Hepatocyte (in vitro differentiated cells): Measurements from ENCODE around the gene RFX4. TPM values are rescaled to one million over a fixed set of nuclear protein-coding genes. Genes with fewer than 3 reads are reported as not detected.

Experiments used
- DNase-seq: peaks from one replicate; pipeline ENCODE4 v3.0.0-alpha.2; 2016; ENCODE audit warnings: low spot score
- H2AFZ ChIP-seq: fragments of 200-600 bp; sonication (generic); 2 replicates; pipeline ENCODE4 v1.6.0; 2016; ENCODE audit warnings: antibody characterized with exemption, mild to moderate bottlenecking
- H3K27ac ChIP-seq: fragments of 200-600 bp; sonication (generic); 2 replicates; pipeline ENCODE4 v1.5.1; 2016; ENCODE audit warnings: mild to moderate bottlenecking
- H3K27me3 ChIP-seq: fragments of 200-600 bp; sonication (generic); 2 replicates; pipeline ENCODE4 v1.6.1; 2016
- H3K36me3 ChIP-seq: fragments of 200-600 bp; sonication (generic); replicated peaks from 2 replicates; pipeline ENCODE4 v1.5.1; 2016; ENCODE audit warnings: low read depth; ENCODE audit not compliant: insufficient read depth
- H3K4me1 ChIP-seq: fragments of 200-600 bp; sonication (generic); 2 replicates; pipeline ENCODE4 v1.5.1; 2016; ENCODE audit warnings: mild to moderate bottlenecking, moderate library complexity; ENCODE audit not compliant: insufficient read depth
- H3K4me2 ChIP-seq: fragments of 200-600 bp; sonication (generic); 2 replicates; pipeline ENCODE4 v1.6.0; 2016
- H3K4me3 ChIP-seq: fragments of 200-600 bp; sonication (generic); 2 replicates; pipeline ENCODE4 v1.5.1; 2016; ENCODE audit warnings: mild to moderate bottlenecking
- H3K79me2 ChIP-seq: fragments of 200-600 bp; sonication (generic); 2 replicates; pipeline ENCODE4 v1.6.0; 2017; ENCODE audit warnings: mild to moderate bottlenecking
- H3K9me2 ChIP-seq: fragments of 200-600 bp; sonication (generic); replicated peaks from 2 replicates; pipeline ENCODE4 v1.6.0; 2017; ENCODE audit warnings: mild to moderate bottlenecking; ENCODE audit not compliant: insufficient read depth
- H3K9me3 ChIP-seq: fragments of 200-600 bp; sonication (generic); 2 replicates; pipeline ENCODE4 v1.5.1; 2016; ENCODE audit warnings: low read depth, mild to moderate bottlenecking
- H4K20me1 ChIP-seq: fragments of 200-600 bp; sonication (generic); 2 replicates; pipeline ENCODE4 v1.6.0; 2016; ENCODE audit warnings: mild to moderate bottlenecking; ENCODE audit not compliant: insufficient read depth, poor library complexity, severe bottlenecking
- EZH2 ChIP-seq: fragments of 200-600 bp; sonication (generic); IDR thresholded peaks from 2 replicates; pipeline ENCODE4 v1.6.1; 2016; ENCODE audit warnings: antibody characterized with exemption, mild to moderate bottlenecking, borderline replicate concordance
- EZH2phosphoT487 ChIP-seq: fragments of 200-600 bp; sonication (generic); IDR thresholded peaks from one replicate; pipeline ENCODE4 v1.6.1; 2018; ENCODE audit warnings: antibody characterized with exemption, mild to moderate bottlenecking, low read depth, moderate library complexity; ENCODE audit not compliant: unreplicated experiment, severe bottlenecking
- WGBS: methylation state at CpG from one replicate; pipeline ENCODE4 v1.1.6; 2016; ENCODE audit warnings: low lambda C conversion rate; ENCODE audit errors: missing lambda C conversion rate; 5-methylcytosine and 5-hydroxymethylcytosine counted together
- polyA plus RNA-seq: library from polyadenylated mRNA; unstranded; fragments of >200 nt; fragmentation: Nextera tagmentation; extraction: Ambion mirVana; gene quantifications from 2 replicates; pipeline ENCODE4 v1.2.1, GENCODE V29; 2016
- total RNA-seq: library from RNA; depleted of rRNA; stranded (reverse); fragments of >200 nt; gene quantifications from 2 replicates; pipeline ENCODE4 v1.2.3, GENCODE V29; 2014
- TF ChIP-seq, protein P1 (sequence below): fragments of 200-600 bp; sonication (generic); IDR thresholded peaks from 2 replicates; pipeline ENCODE4 v1.5.1; 2016; ENCODE audit warnings: antibody characterized with exemption, mild to moderate bottlenecking; ENCODE audit not compliant: poor library complexity

Gene RFX4
- total and polyA plus RNA-seq, 2 experiments from 2014 or later = not detected

DNA sequence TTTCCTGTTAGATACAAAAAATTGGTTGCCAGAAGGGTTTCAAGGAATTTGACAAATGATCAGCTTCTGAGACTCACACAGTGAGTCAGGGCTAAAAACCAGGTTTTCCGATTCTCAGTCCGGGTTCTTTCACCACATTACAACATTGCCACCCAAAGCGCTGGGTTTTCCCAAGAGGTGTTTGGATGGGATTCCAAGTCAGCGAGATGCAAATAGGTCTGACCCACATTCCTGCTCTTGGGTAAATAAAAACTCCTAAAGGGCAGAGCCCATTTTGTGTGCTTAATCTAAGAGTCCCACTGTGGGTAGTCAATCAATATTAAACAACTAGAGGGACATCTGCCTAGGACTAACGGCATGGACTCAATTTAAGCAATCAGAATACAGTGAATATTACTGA is 186.3 kb downstream of the RFX4 start:
- TF ChIP-seq EZH2phosphoT487 = no peak
- TF ChIP-seq, protein P1, sequence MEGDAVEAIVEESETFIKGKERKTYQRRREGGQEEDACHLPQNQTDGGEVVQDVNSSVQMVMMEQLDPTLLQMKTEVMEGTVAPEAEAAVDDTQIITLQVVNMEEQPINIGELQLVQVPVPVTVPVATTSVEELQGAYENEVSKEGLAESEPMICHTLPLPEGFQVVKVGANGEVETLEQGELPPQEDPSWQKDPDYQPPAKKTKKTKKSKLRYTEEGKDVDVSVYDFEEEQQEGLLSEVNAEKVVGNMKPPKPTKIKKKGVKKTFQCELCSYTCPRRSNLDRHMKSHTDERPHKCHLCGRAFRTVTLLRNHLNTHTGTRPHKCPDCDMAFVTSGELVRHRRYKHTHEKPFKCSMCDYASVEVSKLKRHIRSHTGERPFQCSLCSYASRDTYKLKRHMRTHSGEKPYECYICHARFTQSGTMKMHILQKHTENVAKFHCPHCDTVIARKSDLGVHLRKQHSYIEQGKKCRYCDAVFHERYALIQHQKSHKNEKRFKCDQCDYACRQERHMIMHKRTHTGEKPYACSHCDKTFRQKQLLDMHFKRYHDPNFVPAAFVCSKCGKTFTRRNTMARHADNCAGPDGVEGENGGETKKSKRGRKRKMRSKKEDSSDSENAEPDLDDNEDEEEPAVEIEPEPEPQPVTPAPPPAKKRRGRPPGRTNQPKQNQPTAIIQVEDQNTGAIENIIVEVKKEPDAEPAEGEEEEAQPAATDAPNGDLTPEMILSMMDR = no peak
- no peak for TF ChIP-seq EZH2
- DNase-seq = no peak

DNA sequence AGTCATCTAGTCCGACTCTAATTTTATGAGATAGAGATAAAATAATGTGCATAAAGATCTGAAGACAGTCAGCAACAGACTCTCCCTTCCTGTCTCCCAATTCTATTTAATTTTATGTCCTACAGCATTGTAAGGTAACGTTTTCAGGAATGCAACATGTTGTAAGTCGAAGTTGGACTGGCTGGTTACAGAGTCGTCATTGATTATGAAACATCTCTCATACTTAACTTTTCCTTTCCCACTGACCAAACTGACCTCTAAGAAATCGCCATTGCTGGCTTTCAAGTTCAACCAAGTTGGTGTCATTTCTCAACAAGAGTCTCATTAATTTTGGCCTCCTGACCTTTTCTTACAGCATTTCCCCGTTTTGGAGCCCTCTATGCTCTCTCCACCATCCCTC is 186.7 kb downstream of the RFX4 start:
- Histone ChIP-seq H3K4me3 (no peak overlapping the region), H3K27ac (peak overlapping the region; percentile 10)
- WGBS = 52% methylated on average over 6 of the region's 6 CpGs

More for the DNA sequence above, 186.3 kb downstream of the RFX4 start:
- Histone ChIP-seq H3K9me2 (no peaks in the 10 kb centered on the region), H3K36me3 (no peaks in the 10 kb centered on the region), H2AFZ (no peak overlapping the region), H3K9me3 (no peaks in the 10 kb centered on the region), H3K4me2 (no peak overlapping the region), H3K27ac (peak overlapping the region; percentile 10), H4K20me1 (no peaks in the 10 kb centered on the region), H3K79me2 (no peaks in the 10 kb centered on the region), H3K4me1 (no peaks in the 10 kb centered on the region), H3K4me3 (no peak overlapping the region), H3K27me3 (no peaks in the 10 kb centered on the region)
- WGBS = 22% methylated on average over 5 of the region's 5 CpGs

DNA sequence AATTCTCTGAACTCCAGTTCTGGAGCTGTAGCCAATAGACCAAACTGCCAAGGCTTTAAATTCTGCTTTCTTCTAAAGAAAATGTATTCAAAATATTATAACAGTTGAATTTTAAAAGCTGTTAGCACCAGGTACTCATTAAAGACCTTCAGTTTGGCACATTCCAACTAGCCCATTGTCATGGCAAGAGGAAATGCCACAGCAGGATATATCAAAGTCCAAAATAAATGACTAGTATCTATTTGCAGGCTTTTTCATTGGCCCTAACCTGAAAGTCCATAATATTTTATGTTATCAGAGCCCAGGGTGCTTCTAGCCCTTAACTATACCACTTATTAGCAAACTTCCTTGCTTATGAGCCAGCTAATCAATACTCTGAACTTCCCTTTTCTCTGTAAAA is 188.6 kb downstream of the RFX4 start:
- Histone ChIP-seq H3K4me1 (no peaks in the 10 kb centered on the region), H3K79me2 (peaks cover 16% of the 10 kb centered on the region), H3K4me3 (no peak overlapping the region), H3K4me2 (no peak overlapping the region), H3K36me3 (no peaks in the 10 kb centered on the region), H3K9me2 (no peaks in the 10 kb centered on the region), H3K27ac (no peak overlapping the region), H3K27me3 (no peaks in the 10 kb centered on the region), H3K9me3 (no peaks in the 10 kb centered on the region), H4K20me1 (no peaks in the 10 kb centered on the region), H2AFZ (no peak overlapping the region)
- no peak for TF ChIP-seq EZH2phosphoT487
- no peak for TF ChIP-seq EZH2
- TF ChIP-seq, protein P1 = no peak
- DNase-seq = no peak

More for the DNA sequence above, 186.7 kb downstream of the RFX4 start:
- H3K9me3 ChIP-seq = no peaks in the 10 kb centered on the region
- H3K9me2 ChIP-seq = no peaks in the 10 kb centered on the region
- no peaks in the 10 kb centered on the region for H4K20me1 ChIP-seq
- TF ChIP-seq EZH2 = no peak
- TF ChIP-seq EZH2phosphoT487 = no peak
- TF ChIP-seq, protein P1 = no peak
- no peak for DNase-seq
- no peaks in the 10 kb centered on the region for H3K4me1 ChIP-seq
- no peak overlapping the region for H3K4me2 ChIP-seq
- H3K36me3 ChIP-seq = no peaks in the 10 kb centered on the region
- no peak overlapping the region for H2AFZ ChIP-seq
- no peaks in the 10 kb centered on the region for H3K27me3 ChIP-seq
- no peaks in the 10 kb centered on the region for H3K79me2 ChIP-seq
